Panc1 (cell line): ENCODE measurements around the gene TMEM39B. TPM values are rescaled to one million over a fixed set of nuclear protein-coding genes. Genes with fewer than 3 reads are reported as not detected.

ENCODE experiments used
- ATAC-seq: fragments of 200-7000 bp; cut with Tn5 transposase; 2 replicates; pipeline ENCODE4 v1.9.1; 2020; ENCODE audit warnings: mild to moderate bottlenecking, moderate library complexity
- BruUV-seq: library from RNA; stranded (reverse); fragments of 400-500 nt; replicated peaks from 2 replicates; lab custom pipeline; 2021; lab: Mats Ljungman, UMichigan
- CTCF ChIA-PET: fragments of 300-600 bp; sonication (Branson Sonifier 250); formaldehyde crosslinking; loops from one replicate; lab custom pipeline; 2022; ENCODE audit warnings: antibody characterized with exemption; lab: Charles Lee
- POLR2A ChIA-PET: fragments of 300-600 bp; sonication (Branson Sonifier 250); formaldehyde crosslinking; loops from one replicate; lab custom pipeline; 2022; ENCODE audit warnings: antibody characterized with exemption; lab: Charles Lee
- DNase-seq: peaks from one replicate; pipeline ENCODE4 v3.0.0-alpha.2; 2010; ENCODE audit warnings: low read depth, low spot score
- H3K27ac ChIP-seq: 2 replicates; pipeline ENCODE4 v1.5.1; 2011; ENCODE audit warnings: mild to moderate bottlenecking, low read length, inconsistent platforms
- H3K27me3 ChIP-seq: fragments of 200-500 bp; sonication (Bioruptor generic); 2 replicates; pipeline ENCODE4 v1.6.0; 2014; ENCODE audit warnings: low read length, inconsistent platforms; ENCODE audit not compliant: control insufficient read depth, insufficient read depth
- H3K36me3 ChIP-seq: fragments of 200-500 bp; sonication (Bioruptor generic); 2 replicates; pipeline ENCODE4 v1.5.1; 2014; ENCODE audit warnings: inconsistent platforms, mild to moderate bottlenecking, low read length, moderate library complexity; ENCODE audit not compliant: control insufficient read depth, insufficient read depth
- H3K4me1 ChIP-seq: 2 replicates; pipeline ENCODE4 v1.5.1; 2011; ENCODE audit warnings: inconsistent platforms, mild to moderate bottlenecking, low read length, moderate library complexity; ENCODE audit not compliant: control insufficient read depth, insufficient read depth
- H3K4me3 ChIP-seq, 2 experiments: 2 replicates each; pipeline ENCODE4 v1.5.1; 2011 to 2012; ENCODE audit warnings: low read depth in 2 of 2, low read length in 2 of 2, mild to moderate bottlenecking in 2 of 2, inconsistent platforms in 1 of 2, moderate library complexity in 1 of 2
- H3K9me3 ChIP-seq: fragments of 200-500 bp; sonication (Bioruptor generic); 2 replicates; pipeline ENCODE4 v1.5.1; 2014; ENCODE audit warnings: low read depth, mild to moderate bottlenecking, inconsistent platforms, low read length, moderate library complexity; ENCODE audit not compliant: control insufficient read depth, insufficient read depth
- CTCF ChIP-seq: fragments of 450-650 bp; IDR thresholded peaks from 2 replicates; pipeline ENCODE4 v1.5.1; 2017; ENCODE audit warnings: mild to moderate bottlenecking
- POLR2AphosphoS5 ChIP-seq: IDR thresholded peaks from 2 replicates; pipeline ENCODE4 v1.6.1; 2012; ENCODE audit warnings: mild to moderate bottlenecking, low read depth, low read length, moderate library complexity
- REST ChIP-seq, 2 experiments: IDR thresholded peaks; 2 replicates each; pipeline ENCODE4 v1.6.1; 2011 to 2012; ENCODE audit warnings: low read depth in 2 of 2, control low read depth in 1 of 2, low read length in 1 of 2, mild to moderate bottlenecking in 1 of 2, moderate library complexity in 1 of 2; ENCODE audit not compliant: insufficient read depth in 1 of 2
- SIN3A ChIP-seq: IDR thresholded peaks from 2 replicates; pipeline ENCODE4 v1.6.1; 2012; ENCODE audit warnings: low read depth, mild to moderate bottlenecking, low read length, moderate library complexity, borderline replicate concordance; ENCODE audit not compliant: insufficient read depth
- TCF7L2 ChIP-seq: IDR thresholded peaks from 2 replicates; pipeline ENCODE4 v1.6.1; 2011; ENCODE audit warnings: mild to moderate bottlenecking, low read depth, low read length, inconsistent platforms
- in situ Hi-C: cut with HindIII; loops from 2 replicates; pipeline ENCODE4 v1.10.0; 2016; ENCODE audit warnings: low sequenced_read_pairs, low pct_unique_long_range_greater_than_20kb
- intact Hi-C: fragments of 100-400 bp; cut with micrococcal nuclease; formaldehyde crosslinking; loops from one replicate; pipeline ENCODE4 v1.10.0; 2022; ENCODE audit not compliant: unreplicated experiment
- total RNA-seq: library from RNA; stranded (reverse); gene quantifications from one replicate; pipeline ENCODE4 v1.2.1, GENCODE V29; 2021; ENCODE audit not compliant: unreplicated experiment

TMEM39B gene
- total RNA-seq, 1 experiment from 2014 or later = 35.0 TPM

GRCh38 chr1:32040711-32041110, 32.0 kb upstream of the TMEM39B start:
- no TSS peak for BruUV-seq
- ChIA-PET POLR2A (no interaction called here), CTCF (interaction anchor here (0.7 to 0.8 kb wide), 2 partner anchors 20 to 85 kb away, joined by 3 to 5 read pairs; no protein-coding TSS in a partner anchor)
- Histone ChIP-seq H3K9me3 (no peaks in the 10 kb centered on the region), H3K4me1 (no peaks in the 10 kb centered on the region), H3K36me3 (peaks cover 63% of the 10 kb centered on the region), H3K27ac (no peak overlapping the region), H3K27me3 (no peaks in the 10 kb centered on the region), H3K4me3 (no peak overlapping the region)
- in situ Hi-C loops (no loop called here), intact Hi-C loops (no loop called here)
- no peak for ATAC-seq
- TF ChIP-seq SIN3A (no peak), POLR2AphosphoS5 (no peak; the same call in 1 of the 2 replicates), REST (IDR thresholded peaks at IDR 0.05; ENCODE audit: insufficient read depth in 1 of 2, low read depth in 2 of 2, low read length in 1 of 2) (no peak), CTCF (no peak), TCF7L2 (no peak)
- DNase-seq = no peak

- no peaks in the 10 kb centered on the region for H3K9me3 ChIP-seq
- DNase-seq (no peak), ATAC-seq (no peak)
- H3K27ac ChIP-seq = no peak overlapping the region
- in situ Hi-C loops (no loop called here), intact Hi-C loops (no loop called here)
- TF ChIP-seq TCF7L2 = no peak
- no peak for TF ChIP-seq CTCF
- TF ChIP-seq REST (IDR thresholded peaks at IDR 0.05; ENCODE audit: insufficient read depth in 1 of 2, low read depth in 2 of 2, low read length in 1 of 2) = no peak
- TF ChIP-seq POLR2AphosphoS5 = no peak
- no peak for TF ChIP-seq SIN3A
- ChIA-PET CTCF (no interaction called here), POLR2A (no interaction called here)
- H3K4me1 ChIP-seq = no peaks in the 10 kb centered on the region
- H3K27me3 ChIP-seq = no peaks in the 10 kb centered on the region
- no TSS peak for BruUV-seq
- no peak overlapping the region for H3K4me3 ChIP-seq
- H3K36me3 ChIP-seq = peaks cover 51% of the 10 kb centered on the region
Observed at GRCh38 chr1:32042330-32042729, 30.4 kb upstream of the TMEM39B start.
